GM23338 (cell line): ENCODE data around the gene GCM1. TPM values are rescaled to one million over a fixed set of nuclear protein-coding genes. Genes with fewer than 3 reads are reported as not detected.

Source experiments
- ATAC-seq: fragments of 200-7000 bp; cut with Tn5 transposase; 3 replicates; pipeline ENCODE4 v1.9.1; 2020
- DNase-seq: peaks from one replicate; pipeline ENCODE4 v3.0.0-alpha.2; 2015; ENCODE audit warnings: low spot score
- H2AFZ ChIP-seq: fragments of 200-600 bp; sonication (generic); 2 replicates; pipeline ENCODE4 v1.8.0; 2016; ENCODE audit warnings: antibody characterized with exemption, mild to moderate bottlenecking, moderate library complexity
- H3F3A ChIP-seq: fragments of 200-600 bp; sonication (generic); replicated peaks from 2 replicates; pipeline ENCODE4 v1.8.0; 2017; ENCODE audit warnings: antibody characterized with exemption, mixed run types, low read depth
- H3K27ac ChIP-seq: fragments of 200-600 bp; sonication (generic); 2 replicates; pipeline ENCODE4 v1.6.1; 2016; ENCODE audit warnings: low read depth
- H3K27me3 ChIP-seq: fragments of 200-600 bp; sonication (generic); 2 replicates; pipeline ENCODE4 v1.8.0; 2016; ENCODE audit warnings: mild to moderate bottlenecking, mixed run types, moderate library complexity; ENCODE audit not compliant: insufficient read depth
- H3K36me3 ChIP-seq: fragments of 200-600 bp; sonication (generic); 2 replicates; pipeline ENCODE4 v1.8.0; 2016; ENCODE audit warnings: mild to moderate bottlenecking; ENCODE audit not compliant: insufficient read depth
- H3K4me1 ChIP-seq: fragments of 200-600 bp; sonication (generic); 2 replicates; pipeline ENCODE4 v1.8.0; 2016; ENCODE audit warnings: mild to moderate bottlenecking, moderate library complexity; ENCODE audit not compliant: insufficient read depth
- H3K4me2 ChIP-seq: fragments of 200-600 bp; sonication (generic); 2 replicates; pipeline ENCODE4 v1.7.1; 2017; ENCODE audit warnings: mixed run types
- H3K4me3 ChIP-seq: fragments of 200-600 bp; sonication (generic); 2 replicates; pipeline ENCODE4 v1.6.1; 2016; ENCODE audit warnings: mixed run types
- H3K79me2 ChIP-seq: fragments of 200-600 bp; sonication (generic); replicated peaks from 2 replicates; pipeline ENCODE4 v1.8.0; 2017; ENCODE audit warnings: mild to moderate bottlenecking; ENCODE audit not compliant: insufficient read depth
- H3K9me2 ChIP-seq: fragments of 200-600 bp; sonication (generic); 2 replicates; pipeline ENCODE4 v1.8.0; 2017; ENCODE audit not compliant: insufficient read depth
- H4K20me1 ChIP-seq: fragments of 200-600 bp; sonication (generic); replicated peaks from 2 replicates; pipeline ENCODE4 v1.8.0; 2017; ENCODE audit warnings: mild to moderate bottlenecking; ENCODE audit not compliant: insufficient read depth
- H3K27ac Mint-ChIP-seq: 2 replicates; pipeline ENCODE4 v1.8.0; 2020; ENCODE audit warnings: inconsistent platforms, mild to moderate bottlenecking, moderate library complexity, mixed read lengths
- H3K27me3 Mint-ChIP-seq: 3 replicates; pipeline ENCODE4 v1.8.0; 2022; ENCODE audit warnings: low read depth, mild to moderate bottlenecking, moderate library complexity, mixed read lengths, inconsistent platforms; ENCODE audit not compliant: insufficient read depth, poor library complexity
- H3K36me3 Mint-ChIP-seq: 3 replicates; pipeline ENCODE4 v1.8.0; 2021; ENCODE audit warnings: low read depth, mild to moderate bottlenecking, inconsistent platforms, moderate library complexity, mixed read lengths
- H3K4me1 Mint-ChIP-seq: 3 replicates; pipeline ENCODE4 v1.8.0; 2020; ENCODE audit warnings: mild to moderate bottlenecking, inconsistent platforms, mixed read lengths
- H3K4me3 Mint-ChIP-seq: 3 replicates; pipeline ENCODE4 v1.8.0; 2021; ENCODE audit warnings: moderate library complexity, mild to moderate bottlenecking, inconsistent platforms, mixed read lengths
- H3K9me3 Mint-ChIP-seq: 3 replicates; pipeline ENCODE4 v1.8.0; 2020; ENCODE audit warnings: moderate library complexity, mild to moderate bottlenecking, inconsistent platforms, mixed read lengths
- CREB1 ChIP-seq: fragments of 250-450 bp; sonication (Bioruptor Pico); IDR thresholded peaks from 2 replicates; pipeline ENCODE4 v1.5.0; 2020; ENCODE audit warnings: low read depth, mild to moderate bottlenecking, moderate library complexity
- EZH2 ChIP-seq: fragments of 200-600 bp; sonication (generic); IDR thresholded peaks from one replicate; pipeline ENCODE4 v1.8.0; 2017; ENCODE audit warnings: antibody characterized with exemption, mild to moderate bottlenecking, low read depth; ENCODE audit not compliant: unreplicated experiment
- EZH2phosphoT487 ChIP-seq: fragments of 200-600 bp; sonication (generic); IDR thresholded peaks from one replicate; pipeline ENCODE4 v1.8.1; 2018; ENCODE audit warnings: antibody characterized with exemption; ENCODE audit not compliant: unreplicated experiment
- JUNB ChIP-seq: IDR thresholded peaks from one replicate; pipeline ENCODE4 v1.6.1; 2016; ENCODE audit warnings: antibody characterized with exemption; ENCODE audit not compliant: unreplicated experiment
- NANOG ChIP-seq: IDR thresholded peaks from 2 replicates; pipeline ENCODE4 v1.6.1; 2016; ENCODE audit warnings: antibody characterized with exemption, borderline replicate concordance
- POLR2AphosphoS5 ChIP-seq: IDR thresholded peaks from 2 replicates; pipeline ENCODE4 v1.6.1; 2016; ENCODE audit warnings: antibody characterized with exemption, low read depth
- STAT1 ChIP-seq: IDR thresholded peaks from one replicate; pipeline ENCODE4 v1.6.1; 2016; ENCODE audit warnings: antibody characterized with exemption; ENCODE audit not compliant: unreplicated experiment
- ZNF114 ChIP-seq: fragments of 250-450 bp; sonication (Bioruptor Pico); IDR thresholded peaks from 2 replicates; pipeline ENCODE4 v1.5.0; 2020; ENCODE audit warnings: mild to moderate bottlenecking, moderate library complexity
- ZNF331 ChIP-seq: fragments of 250-450 bp; sonication (Bioruptor Pico); IDR thresholded peaks from 2 replicates; pipeline ENCODE4 v1.5.0; 2020; ENCODE audit warnings: low read depth, mild to moderate bottlenecking, moderate library complexity
- polyA plus RNA-seq: library from polyadenylated mRNA; unstranded; fragments of >200 nt; fragmentation: Nextera tagmentation; extraction: Ambion mirVana; gene quantifications from 2 replicates; pipeline ENCODE4 v1.2.1, GENCODE V29; 2016
- total RNA-seq: library from RNA; depleted of rRNA; stranded (reverse); fragments of >200 nt; shearing (Covaris generic); gene quantifications from 2 replicates; pipeline ENCODE4 v1.2.3, GENCODE V29; 2014
- TF ChIP-seq, protein P1 (sequence below), 2 experiments: fragments of 200-600 bp in 1 of 2; sonication (generic) in 1 of 2; conservative IDR thresholded peaks; 2 replicates each; pipeline versions ENCODE4 v1.5.1 to v1.6.1; 2016 to 2017; ENCODE audit warnings: antibody characterized with exemption in 2 of 2, low read depth in 2 of 2, mild to moderate bottlenecking in 2 of 2, moderate library complexity in 1 of 2
- TF ChIP-seq, protein P2 (sequence below): fragments of 250-450 bp; sonication (Bioruptor Pico); IDR thresholded peaks from 2 replicates; pipeline ENCODE4 v1.5.0; 2020; ENCODE audit warnings: mild to moderate bottlenecking, moderate library complexity
- TF ChIP-seq, protein P3 (sequence below): IDR thresholded peaks from 2 replicates; pipeline ENCODE4 v1.6.1; 2016; ENCODE audit warnings: antibody characterized with exemption

Gene GCM1
- total and polyA plus RNA-seq, 2 experiments from 2014 or later, result not detected

DNA sequence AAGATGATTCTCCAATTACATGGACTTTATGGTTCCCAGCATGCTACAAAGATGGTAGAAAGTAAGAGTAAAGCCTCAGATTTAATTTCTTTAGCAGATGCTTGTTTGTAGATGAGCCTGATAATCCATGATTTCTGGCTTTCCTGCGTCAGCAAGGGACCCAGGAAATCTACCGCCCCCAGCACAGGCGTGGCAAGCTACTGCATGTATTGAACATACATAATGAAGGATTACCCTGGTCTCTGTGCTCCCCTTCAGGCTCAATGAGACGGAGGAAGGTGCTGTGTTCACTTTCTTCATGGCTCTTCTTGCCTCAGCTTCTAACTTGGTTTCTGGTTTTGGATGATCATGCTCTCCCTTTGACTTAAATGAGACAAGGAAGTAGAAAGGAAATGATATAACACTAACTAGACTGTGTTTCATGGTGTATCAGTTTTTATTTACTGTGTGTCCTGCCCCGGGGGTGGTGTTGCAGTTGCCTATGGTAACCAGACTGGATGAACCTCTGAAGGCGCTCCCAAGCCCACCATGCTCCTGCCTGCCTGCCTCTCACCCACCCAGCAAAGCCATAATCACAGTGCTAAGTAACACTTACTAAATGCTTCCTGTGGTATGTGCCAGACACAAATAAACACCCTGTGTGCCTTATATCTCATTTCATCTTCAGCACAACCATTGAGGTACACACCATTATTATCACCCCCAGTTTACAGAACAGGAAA is 17.9 kb downstream of the GCM1 start (continued):
- TF ChIP-seq, protein P1, sequence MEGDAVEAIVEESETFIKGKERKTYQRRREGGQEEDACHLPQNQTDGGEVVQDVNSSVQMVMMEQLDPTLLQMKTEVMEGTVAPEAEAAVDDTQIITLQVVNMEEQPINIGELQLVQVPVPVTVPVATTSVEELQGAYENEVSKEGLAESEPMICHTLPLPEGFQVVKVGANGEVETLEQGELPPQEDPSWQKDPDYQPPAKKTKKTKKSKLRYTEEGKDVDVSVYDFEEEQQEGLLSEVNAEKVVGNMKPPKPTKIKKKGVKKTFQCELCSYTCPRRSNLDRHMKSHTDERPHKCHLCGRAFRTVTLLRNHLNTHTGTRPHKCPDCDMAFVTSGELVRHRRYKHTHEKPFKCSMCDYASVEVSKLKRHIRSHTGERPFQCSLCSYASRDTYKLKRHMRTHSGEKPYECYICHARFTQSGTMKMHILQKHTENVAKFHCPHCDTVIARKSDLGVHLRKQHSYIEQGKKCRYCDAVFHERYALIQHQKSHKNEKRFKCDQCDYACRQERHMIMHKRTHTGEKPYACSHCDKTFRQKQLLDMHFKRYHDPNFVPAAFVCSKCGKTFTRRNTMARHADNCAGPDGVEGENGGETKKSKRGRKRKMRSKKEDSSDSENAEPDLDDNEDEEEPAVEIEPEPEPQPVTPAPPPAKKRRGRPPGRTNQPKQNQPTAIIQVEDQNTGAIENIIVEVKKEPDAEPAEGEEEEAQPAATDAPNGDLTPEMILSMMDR (conservative IDR thresholded peaks at IDR 0.05; ENCODE audit: low read depth in 2 of 2), result no peak
- TF ChIP-seq CREB1 (CRISPR knock-in tag) (no peak), POLR2AphosphoS5 (no peak)

DNA sequence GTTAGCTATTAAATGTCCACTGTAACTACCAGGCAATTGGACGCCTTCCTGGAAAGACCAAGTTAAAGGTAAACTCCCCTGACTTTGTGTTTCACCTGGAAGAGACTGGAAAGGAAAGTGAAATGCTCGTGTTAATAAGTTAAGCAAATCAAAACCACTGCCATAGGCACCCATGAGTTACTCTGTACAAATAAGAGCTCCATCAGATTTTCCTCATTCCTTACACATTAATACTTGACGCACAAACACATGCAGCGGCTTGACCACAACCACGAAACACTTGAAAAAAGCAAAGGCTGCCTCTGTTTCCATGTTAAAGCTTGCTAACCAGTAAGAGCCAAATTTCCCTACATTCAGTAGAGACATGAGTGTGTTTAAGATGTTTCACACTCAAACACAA is 19.8 kb downstream of the GCM1 start:
- no peaks in the 10 kb centered on the region for H3K36me3 ChIP-seq
- Mint-ChIP-seq H3K27ac (no peak overlapping the region), H3K36me3 (no peaks in the 10 kb centered on the region)
- TF ChIP-seq EZH2phosphoT487 (no peak), ZNF331 (CRISPR knock-in tag) (no peak), STAT1 (no peak), POLR2AphosphoS5 (no peak), JUNB (no peak), ZNF114 (CRISPR knock-in tag) (no peak), NANOG (no peak), EZH2 (no peak)
- TF ChIP-seq, protein P2, sequence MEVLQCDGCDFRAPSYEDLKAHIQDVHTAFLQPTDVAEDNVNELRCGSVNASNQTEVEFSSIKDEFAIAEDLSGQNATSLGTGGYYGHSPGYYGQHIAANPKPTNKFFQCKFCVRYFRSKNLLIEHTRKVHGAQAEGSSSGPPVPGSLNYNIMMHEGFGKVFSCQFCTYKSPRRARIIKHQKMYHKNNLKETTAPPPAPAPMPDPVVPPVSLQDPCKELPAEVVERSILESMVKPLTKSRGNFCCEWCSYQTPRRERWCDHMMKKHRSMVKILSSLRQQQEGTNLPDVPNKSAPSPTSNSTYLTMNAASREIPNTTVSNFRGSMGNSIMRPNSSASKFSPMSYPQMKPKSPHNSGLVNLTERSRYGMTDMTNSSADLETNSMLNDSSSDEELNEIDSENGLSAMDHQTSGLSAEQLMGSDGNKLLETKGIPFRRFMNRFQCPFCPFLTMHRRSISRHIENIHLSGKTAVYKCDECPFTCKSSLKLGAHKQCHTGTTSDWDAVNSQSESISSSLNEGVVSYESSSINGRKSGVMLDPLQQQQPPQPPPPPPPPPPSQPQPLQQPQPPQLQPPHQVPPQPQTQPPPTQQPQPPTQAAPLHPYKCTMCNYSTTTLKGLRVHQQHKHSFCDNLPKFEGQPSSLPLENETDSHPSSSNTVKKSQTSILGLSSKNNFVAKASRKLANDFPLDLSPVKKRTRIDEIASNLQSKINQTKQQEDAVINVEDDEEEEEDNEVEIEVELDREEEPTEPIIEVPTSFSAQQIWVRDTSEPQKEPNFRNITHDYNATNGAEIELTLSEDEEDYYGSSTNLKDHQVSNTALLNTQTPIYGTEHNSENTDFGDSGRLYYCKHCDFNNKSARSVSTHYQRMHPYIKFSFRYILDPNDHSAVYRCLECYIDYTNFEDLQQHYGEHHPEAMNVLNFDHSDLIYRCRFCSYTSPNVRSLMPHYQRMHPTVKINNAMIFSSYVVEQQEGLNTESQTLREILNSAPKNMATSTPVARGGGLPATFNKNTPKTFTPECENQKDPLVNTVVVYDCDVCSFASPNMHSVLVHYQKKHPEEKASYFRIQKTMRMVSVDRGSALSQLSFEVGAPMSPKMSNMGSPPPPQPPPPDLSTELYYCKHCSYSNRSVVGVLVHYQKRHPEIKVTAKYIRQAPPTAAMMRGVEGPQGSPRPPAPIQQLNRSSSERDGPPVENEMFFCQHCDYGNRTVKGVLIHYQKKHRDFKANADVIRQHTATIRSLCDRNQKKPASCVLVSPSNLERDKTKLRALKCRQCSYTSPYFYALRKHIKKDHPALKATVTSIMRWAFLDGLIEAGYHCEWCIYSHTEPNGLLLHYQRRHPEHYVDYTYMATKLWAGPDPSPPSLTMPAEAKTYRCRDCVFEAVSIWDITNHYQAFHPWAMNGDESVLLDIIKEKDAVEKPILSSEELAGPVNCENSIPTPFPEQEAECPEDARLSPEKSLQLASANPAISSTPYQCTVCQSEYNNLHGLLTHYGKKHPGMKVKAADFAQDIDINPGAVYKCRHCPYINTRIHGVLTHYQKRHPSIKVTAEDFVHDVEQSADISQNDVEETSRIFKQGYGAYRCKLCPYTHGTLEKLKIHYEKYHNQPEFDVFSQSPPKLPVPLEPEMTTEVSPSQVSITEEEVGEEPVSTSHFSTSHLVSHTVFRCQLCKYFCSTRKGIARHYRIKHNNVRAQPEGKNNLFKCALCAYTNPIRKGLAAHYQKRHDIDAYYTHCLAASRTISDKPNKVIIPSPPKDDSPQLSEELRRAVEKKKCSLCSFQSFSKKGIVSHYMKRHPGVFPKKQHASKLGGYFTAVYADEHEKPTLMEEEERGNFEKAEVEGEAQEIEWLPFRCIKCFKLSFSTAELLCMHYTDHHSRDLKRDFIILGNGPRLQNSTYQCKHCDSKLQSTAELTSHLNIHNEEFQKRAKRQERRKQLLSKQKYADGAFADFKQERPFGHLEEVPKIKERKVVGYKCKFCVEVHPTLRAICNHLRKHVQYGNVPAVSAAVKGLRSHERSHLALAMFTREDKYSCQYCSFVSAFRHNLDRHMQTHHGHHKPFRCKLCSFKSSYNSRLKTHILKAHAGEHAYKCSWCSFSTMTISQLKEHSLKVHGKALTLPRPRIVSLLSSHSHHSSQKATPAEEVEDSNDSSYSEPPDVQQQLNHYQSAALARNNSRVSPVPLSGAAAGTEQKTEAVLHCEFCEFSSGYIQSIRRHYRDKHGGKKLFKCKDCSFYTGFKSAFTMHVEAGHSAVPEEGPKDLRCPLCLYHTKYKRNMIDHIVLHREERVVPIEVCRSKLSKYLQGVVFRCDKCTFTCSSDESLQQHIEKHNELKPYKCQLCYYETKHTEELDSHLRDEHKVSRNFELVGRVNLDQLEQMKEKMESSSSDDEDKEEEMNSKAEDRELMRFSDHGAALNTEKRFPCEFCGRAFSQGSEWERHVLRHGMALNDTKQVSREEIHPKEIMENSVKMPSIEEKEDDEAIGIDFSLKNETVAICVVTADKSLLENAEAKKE (CRISPR knock-in tag), result no peak
- TF ChIP-seq, protein P1 (conservative IDR thresholded peaks at IDR 0.05; ENCODE audit: low read depth in 2 of 2), result no peak
- TF ChIP-seq, protein P3, sequence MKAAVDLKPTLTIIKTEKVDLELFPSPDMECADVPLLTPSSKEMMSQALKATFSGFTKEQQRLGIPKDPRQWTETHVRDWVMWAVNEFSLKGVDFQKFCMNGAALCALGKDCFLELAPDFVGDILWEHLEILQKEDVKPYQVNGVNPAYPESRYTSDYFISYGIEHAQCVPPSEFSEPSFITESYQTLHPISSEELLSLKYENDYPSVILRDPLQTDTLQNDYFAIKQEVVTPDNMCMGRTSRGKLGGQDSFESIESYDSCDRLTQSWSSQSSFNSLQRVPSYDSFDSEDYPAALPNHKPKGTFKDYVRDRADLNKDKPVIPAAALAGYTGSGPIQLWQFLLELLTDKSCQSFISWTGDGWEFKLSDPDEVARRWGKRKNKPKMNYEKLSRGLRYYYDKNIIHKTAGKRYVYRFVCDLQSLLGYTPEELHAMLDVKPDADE, result no peak

More for the DNA sequence above, 19.8 kb downstream of the GCM1 start:
- Histone ChIP-seq H3K9me2 (no peaks in the 10 kb centered on the region), H3F3A (no peaks in the 10 kb centered on the region), H4K20me1 (no peaks in the 10 kb centered on the region), H3K4me3 (no peak overlapping the region), H3K79me2 (no peaks in the 10 kb centered on the region), H3K27ac (no peak overlapping the region), H3K4me1 (no peaks in the 10 kb centered on the region), H2AFZ (peak overlapping the region; percentile 34), H3K4me2 (no peak overlapping the region), H3K27me3 (no peaks in the 10 kb centered on the region)
- no peak overlapping the region for H3K4me3 Mint-ChIP-seq
- peaks cover 2% of the 10 kb centered on the region for H3K27me3 Mint-ChIP-seq
- no peak for DNase-seq
- peaks cover 2% of the 10 kb centered on the region; the same call in 2 of the 3 replicates for H3K4me1 Mint-ChIP-seq
- no peaks in the 10 kb centered on the region for H3K9me3 Mint-ChIP-seq
- no peak for ATAC-seq
